Endodermal cell (in vitro differentiated cells): ENCODE measurements around the gene PALLD. TPM values are rescaled to one million over a fixed set of nuclear protein-coding genes. Genes with fewer than 3 reads are reported as not detected.

Experiments
- DNase-seq: peaks from one replicate; pipeline ENCODE4 v3.0.0-alpha.2; 2017
- H3K27ac ChIP-seq: 2 replicates; pipeline ENCODE4 v1.5.1; 2013; ENCODE audit warnings: mild to moderate bottlenecking, low read depth, low read length, moderate library complexity
- H3K27me3 ChIP-seq: 2 replicates; pipeline ENCODE4 v1.6.1; 2013; ENCODE audit warnings: mild to moderate bottlenecking, low read length, moderate library complexity; ENCODE audit not compliant: insufficient read depth, control insufficient read depth, poor library complexity, severe bottlenecking
- H3K36me3 ChIP-seq: 2 replicates; pipeline ENCODE4 v1.7.0; 2013; ENCODE audit warnings: mild to moderate bottlenecking, low read length, moderate library complexity; ENCODE audit not compliant: control insufficient read depth, insufficient read depth
- H3K4me1 ChIP-seq: one replicate; pipeline ENCODE4 v1.7.0; 2013; ENCODE audit warnings: low read length; ENCODE audit not compliant: control insufficient read depth, insufficient read depth
- H3K4me3 ChIP-seq: 2 replicates; pipeline ENCODE4 v1.5.1; 2013; ENCODE audit warnings: mild to moderate bottlenecking, low read length, moderate library complexity
- H3K9ac ChIP-seq: 2 replicates; pipeline ENCODE4 v1.6.1; 2013; ENCODE audit warnings: mild to moderate bottlenecking, low read length, moderate library complexity; ENCODE audit not compliant: poor library complexity, severe bottlenecking; ENCODE audit errors: extremely low read depth
- H3K9me3 ChIP-seq: 2 replicates; pipeline ENCODE4 v1.6.1; 2013; ENCODE audit warnings: mild to moderate bottlenecking, low read length, moderate library complexity; ENCODE audit not compliant: control insufficient read depth
- H3K27ac Mint-ChIP-seq: 2 replicates; pipeline ENCODE4 v1.8.0; 2020; ENCODE audit warnings: mixed read lengths
- H3K27me3 Mint-ChIP-seq: 2 replicates; pipeline ENCODE4 v1.8.0; 2021; ENCODE audit warnings: mild to moderate bottlenecking, mixed read lengths; ENCODE audit not compliant: insufficient read depth
- H3K36me3 Mint-ChIP-seq: 2 replicates; pipeline ENCODE4 v1.8.0; 2020; ENCODE audit warnings: low read depth, mixed read lengths
- H3K4me1 Mint-ChIP-seq: 2 replicates; pipeline ENCODE4 v1.8.0; 2020; ENCODE audit warnings: mixed read lengths
- H3K4me3 Mint-ChIP-seq: 2 replicates; pipeline ENCODE4 v1.8.0; 2020; ENCODE audit warnings: mild to moderate bottlenecking, moderate library complexity, mixed read lengths
- H3K9me3 Mint-ChIP-seq: 2 replicates; pipeline ENCODE4 v1.8.0; 2020; ENCODE audit warnings: mild to moderate bottlenecking, mixed read lengths
- CTCF ChIP-seq: fragments of 200-600 bp; sonication (generic); conservative IDR thresholded peaks from 2 replicates; pipeline ENCODE4 v1.5.0; 2021; ENCODE audit warnings: antibody characterized with exemption, mild to moderate bottlenecking
- WGBS, 2 experiments: methylation state at CpG; one replicate each; pipeline versions ENCODE4 v1.1.5 to v1.1.7; 2013; ENCODE audit warnings: missing lambda C conversion rate in 2 of 2, mixed read lengths in 1 of 2; ENCODE audit not compliant: insufficient coverage in 1 of 2, insufficient read length in 1 of 2; 5-methylcytosine and 5-hydroxymethylcytosine counted together
- total RNA-seq, 2 donors: library from RNA; stranded (reverse); fragmentation: NEBNext Ultra II Directional in 1 of 2; extraction: Animal tissue kit (Norgen Biotek cat#: 25700) in 1 of 2; gene quantifications; 2 replicates in 1 of 2; 3 replicates in 1 of 2; pipeline ENCODE4 v1.2.1, GENCODE V29; 2021

Gene PALLD
- total RNA-seq, 2 donors from 2014 or later, result 51.8 to 86.7 TPM

GRCh38 chr4:168629566-168629965, 132.7 kb downstream of the PALLD start:
- H3K4me3 Mint-ChIP-seq, result no peak overlapping the region
- H3K9me3 ChIP-seq, result no peaks in the 10 kb centered on the region

GRCh38 chr4:168630445-168631187, 133.8 kb downstream of the PALLD start:
- peak overlapping the region; percentile 81 for H3K4me3 Mint-ChIP-seq

More at GRCh38 chr4:168629566-168629965, 132.7 kb downstream of the PALLD start:
- peaks cover 22% of the 10 kb centered on the region for H3K27me3 Mint-ChIP-seq
- DNase-seq, result no peak
- 91% methylated on average over 4 of the region's 4 CpGs; no CpG with 5 or more reads in 1 of the 2 experiments for WGBS, 2 experiments
- no peak overlapping the region for H3K9ac ChIP-seq
- H3K4me1 ChIP-seq, result peaks cover 14% of the 10 kb centered on the region
- no peaks in the 10 kb centered on the region for H3K36me3 ChIP-seq
- H3K4me3 ChIP-seq, result no peak overlapping the region
- H3K36me3 Mint-ChIP-seq, result no peaks in the 10 kb centered on the region
- H3K27ac Mint-ChIP-seq, result no peak overlapping the region
- H3K4me1 Mint-ChIP-seq, result peaks cover 18% of the 10 kb centered on the region
- TF ChIP-seq CTCF, result no peak
- H3K27me3 ChIP-seq, result no peaks in the 10 kb centered on the region
- no peaks in the 10 kb centered on the region for H3K9me3 Mint-ChIP-seq
- H3K27ac ChIP-seq, result no peak overlapping the region

More at GRCh38 chr4:168630445-168631187, 133.8 kb downstream of the PALLD start:
- Histone ChIP-seq H3K27me3 (no peaks in the 10 kb centered on the region), H3K36me3 (no peaks in the 10 kb centered on the region), H3K4me1 (peaks cover 14% of the 10 kb centered on the region), H3K9me3 (no peaks in the 10 kb centered on the region), H3K9ac (peak overlapping the region; percentile 66), H3K27ac (peak overlapping the region; percentile 96), H3K4me3 (peak overlapping the region; percentile 85)
- Mint-ChIP-seq H3K9me3 (no peaks in the 10 kb centered on the region), H3K4me1 (peaks cover 20% of the 10 kb centered on the region), H3K36me3 (no peaks in the 10 kb centered on the region), H3K27me3 (peaks cover 22% of the 10 kb centered on the region), H3K27ac (no peak overlapping the region)
- DNase-seq, result no peak
- WGBS, 2 experiments, result 80 to 86% methylated on average over 12 of the region's 12 CpGs
- TF ChIP-seq CTCF, result no peak
